ENCODE results near the gene PLS1.

- no peak for TF ChIP-seq CTCF (IDR thresholded peaks at IDR 0.05)
- no peak for TF ChIP-seq POLR2A (IDR thresholded peaks at IDR 0.05)
- TF ChIP-seq POLR2AphosphoS5 (IDR thresholded peaks at IDR 0.05; ENCODE audit: insufficient read depth in 1 of 2, low read depth in 1 of 2): no peak
Measured at GRCh38 chr3:142625153-142625440, 28.9 kb downstream of the PLS1 start.

All from vagina (tissue), 2 donors.